Gastrocnemius medialis (tissue), 4 donors: ENCODE data around the gene ENO1.

Source experiments
- CTCF ChIP-seq, 5 experiments: fragments of 450-650 bp in 3 of 5; fragments of 200-600 bp in 2 of 5; sonication (generic) in 2 of 5; IDR thresholded peaks in 4 of 5; conservative IDR thresholded peaks in 1 of 5; 1 replicate in 4 of 5; 2 replicates in 1 of 5; pipeline ENCODE4 v1.5.1; 2016 to 2019; ENCODE audit warnings: antibody characterized with exemption in 5 of 5, mild to moderate bottlenecking in 3 of 5, moderate library complexity in 3 of 5
- POLR2A ChIP-seq, 2 donors: fragments of 450-650 bp; IDR thresholded peaks; one replicate each; pipeline ENCODE4 v1.6.1; 2017; ENCODE audit warnings: antibody characterized with exemption in 2 of 2, mild to moderate bottlenecking in 2 of 2, moderate library complexity in 2 of 2

GRCh38 chr1:8875216-8875861 lies 3.1 kb downstream of the ENO1 start:
- no peak for TF ChIP-seq CTCF (IDR thresholded peaks at IDR 0.05 in 4 of 5, conservative IDR thresholded peaks at IDR 0.05 in 1 of 5)
- no peak for TF ChIP-seq POLR2A (IDR thresholded peaks at IDR 0.05)
